ENCODE data around the gene IL1B. TPM values are rescaled to one million over a fixed set of nuclear protein-coding genes. Genes with fewer than 3 reads are reported as not detected.

Gene IL1B
- total RNA-seq (ENCODE audit: low replicate concordance) = 2.4 TPM in 1 of 2 replicates, not detected in the other

DNA sequence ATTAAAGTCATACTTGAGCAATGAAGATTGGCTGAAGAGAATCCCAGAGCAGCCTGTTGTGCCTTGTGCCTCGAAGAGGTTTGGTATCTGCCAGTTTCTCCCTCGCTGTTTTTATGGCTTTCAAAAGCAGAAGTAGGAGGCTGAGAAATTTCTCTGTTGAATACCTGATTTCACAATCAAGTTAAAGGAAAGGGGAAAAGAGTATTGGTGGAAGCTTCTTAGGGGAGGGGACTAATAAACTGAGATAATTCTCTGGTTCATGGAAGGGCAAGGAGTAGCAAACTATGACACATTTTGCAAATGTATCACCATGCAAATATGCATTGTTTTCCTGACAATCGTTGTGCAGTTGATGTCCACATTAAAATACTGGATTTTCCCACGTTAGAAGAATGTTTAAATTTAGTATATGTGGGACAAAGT lies at the start of gene IL1B:
Gene IL1B (minus strand): TSS at position 85 of the 423 bp plus-strand sequence. CDS start 550 bp downstream, outside the sequence.
- no peak for TF ChIP-seq CTCF (IDR thresholded peaks at IDR 0.05; ENCODE audit: insufficient read depth, low read length)
- peak within 1 kb of the TSS; percentile 65 for H3K4me3 ChIP-seq (ENCODE audit: low read depth, low read length)

GRCh38 chr2:112886291-112886690 lies 49.7 kb upstream of the IL1B start:
- no peak for TF ChIP-seq CTCF (IDR thresholded peaks at IDR 0.05; ENCODE audit: insufficient read depth, low read length)
- H3K4me3 ChIP-seq (ENCODE audit: low read depth, low read length) = no peak overlapping the region
- DNase-seq (ENCODE audit: low read depth) = no peak

More for the DNA sequence above, at the start of gene IL1B:
- DNase-seq (ENCODE audit: low read depth) = peak; percentile 95

DNA sequence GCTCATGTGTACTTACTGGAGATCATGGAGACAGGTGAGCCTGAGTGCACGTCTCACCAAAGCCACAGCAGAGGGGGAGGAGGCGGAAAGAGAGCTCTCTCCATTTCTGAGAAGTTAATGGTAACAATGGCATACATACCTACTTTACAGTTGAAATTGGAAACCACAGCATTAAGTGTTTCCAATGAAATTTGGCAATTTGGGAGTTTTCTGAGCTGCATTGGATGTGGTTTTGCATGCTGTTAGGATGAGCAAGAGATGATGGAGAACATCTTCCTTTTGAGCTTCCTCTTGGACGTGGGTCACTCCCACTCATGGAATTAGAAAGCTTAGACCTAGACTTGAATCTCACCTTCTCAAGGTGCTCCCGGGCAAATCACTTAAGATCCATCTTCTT lies 48.9 kb upstream of the IL1B start:
- no peak for TF ChIP-seq CTCF (IDR thresholded peaks at IDR 0.05; ENCODE audit: insufficient read depth, low read length)
- DNase-seq (ENCODE audit: low read depth) = peak; percentile 27
- no peak overlapping the region for H3K4me3 ChIP-seq (ENCODE audit: low read depth, low read length)

DNA sequence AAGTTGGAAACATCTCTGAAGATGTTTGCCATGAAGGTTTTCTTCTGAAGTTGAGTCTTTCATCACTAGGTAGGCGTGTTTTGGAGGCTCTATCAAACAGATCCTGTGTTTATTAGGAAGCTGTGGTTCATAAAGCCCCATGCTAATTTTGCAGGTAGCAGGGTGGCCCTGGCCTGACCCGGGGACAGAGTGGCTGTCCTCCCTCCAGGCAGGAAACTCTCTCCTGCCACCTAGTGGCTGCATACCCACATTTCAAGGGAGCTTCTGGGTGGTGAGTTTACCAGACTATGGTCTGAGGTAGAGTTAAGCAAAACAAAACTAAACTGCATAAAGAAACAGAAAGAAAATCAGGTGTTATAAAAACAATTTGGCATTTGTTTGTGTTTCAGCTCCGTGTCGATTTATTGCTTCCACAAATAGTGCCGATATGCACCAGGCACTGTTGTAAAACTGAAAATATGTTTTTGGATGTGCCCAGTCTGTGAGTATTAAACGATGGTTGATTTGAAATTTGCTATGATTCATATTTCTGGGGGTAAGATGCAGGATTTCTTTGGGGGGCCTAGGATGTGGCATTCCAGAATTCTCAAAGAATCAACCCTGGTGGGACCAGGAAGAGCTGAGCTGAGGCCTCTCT lies 48.4 kb upstream of the IL1B start:
- DNase-seq (ENCODE audit: low read depth) = peak; percentile 39
- no peak overlapping the region for H3K4me3 ChIP-seq (ENCODE audit: low read depth, low read length)
- peak; percentile 82 for TF ChIP-seq CTCF (IDR thresholded peaks at IDR 0.05; ENCODE audit: insufficient read depth, low read length)

DNA sequence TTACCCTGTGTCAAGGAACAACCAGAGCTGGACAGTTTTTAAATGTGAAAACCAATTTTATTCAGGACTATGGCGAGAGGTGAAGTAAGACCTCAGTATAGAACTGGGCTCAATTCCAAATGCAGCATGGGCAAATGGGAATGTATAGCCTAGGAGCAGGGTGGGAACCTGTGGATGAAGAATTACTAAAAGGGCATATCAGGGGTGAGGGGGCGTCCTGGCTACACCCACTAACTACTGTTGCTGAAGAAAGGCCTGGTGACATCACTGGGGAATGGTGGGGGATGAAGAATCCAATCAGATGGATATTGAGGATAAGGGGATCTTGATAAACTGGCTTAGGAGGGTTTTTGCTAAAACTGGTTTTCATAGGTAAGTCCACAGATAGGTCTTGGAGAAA lies 47.1 kb upstream of the IL1B start:
- no peak for DNase-seq (ENCODE audit: low read depth)
- H3K4me3 ChIP-seq (ENCODE audit: low read depth, low read length) = no peak overlapping the region
- TF ChIP-seq CTCF (IDR thresholded peaks at IDR 0.05; ENCODE audit: insufficient read depth, low read length) = no peak

GRCh38 chr2:112881217-112881985 lies 44.8 kb upstream of the IL1B start:
- no peak for TF ChIP-seq CTCF (IDR thresholded peaks at IDR 0.05; ENCODE audit: insufficient read depth, low read length)
- H3K4me3 ChIP-seq (ENCODE audit: low read depth, low read length) = no peak overlapping the region
- DNase-seq (ENCODE audit: low read depth) = peak; percentile 96

Data from fibroblast of the aortic adventitia (primary cell).